H9 (cell line): ENCODE data around the gene RARB. TPM values are rescaled to one million over a fixed set of nuclear protein-coding genes. Genes with fewer than 3 reads are reported as not detected.

ENCODE experiments used
- DNase-seq: peaks from one replicate; pipeline ENCODE4 v3.0.0-alpha.2; 2017
- H2AFZ ChIP-seq: one replicate; pipeline ENCODE4 v1.6.1; 2013; ENCODE audit warnings: mild to moderate bottlenecking, low read length, control low read depth, moderate library complexity
- H2AK5ac ChIP-seq: 2 replicates; pipeline ENCODE4 v1.6.1; 2013; ENCODE audit warnings: low read length, control low read depth, mixed read lengths; ENCODE audit not compliant: insufficient read length
- H2BK120ac ChIP-seq: one replicate; pipeline ENCODE4 v1.6.1; 2013; ENCODE audit warnings: low read depth, mild to moderate bottlenecking, low read length, control low read depth, inconsistent platforms; ENCODE audit not compliant: poor library complexity, severe bottlenecking
- H2BK12ac ChIP-seq: 2 replicates; pipeline ENCODE4 v1.6.1; 2013; ENCODE audit warnings: low read length, control low read depth, mixed read lengths, low read depth; ENCODE audit not compliant: insufficient read length
- H2BK15ac ChIP-seq: 2 replicates; pipeline ENCODE4 v1.6.1; 2013; ENCODE audit warnings: low read depth, low read length, control low read depth
- H2BK20ac ChIP-seq: one replicate; pipeline ENCODE4 v1.6.1; 2013; ENCODE audit warnings: low read depth, mild to moderate bottlenecking, low read length, control low read depth, inconsistent platforms; ENCODE audit not compliant: poor library complexity, severe bottlenecking
- H2BK5ac ChIP-seq: 2 replicates; pipeline ENCODE4 v1.6.1; 2013; ENCODE audit warnings: low read length, control low read depth, mixed read lengths; ENCODE audit not compliant: insufficient read length
- H3K14ac ChIP-seq: 2 replicates; pipeline ENCODE4 v1.6.1; 2013; ENCODE audit warnings: low read length, control low read depth; ENCODE audit not compliant: insufficient read depth
- H3K18ac ChIP-seq: 2 replicates; pipeline ENCODE4 v1.6.1; 2013; ENCODE audit warnings: low read depth, mild to moderate bottlenecking, mixed read lengths, low read length, control low read depth; ENCODE audit not compliant: insufficient read length
- H3K23ac ChIP-seq: 2 replicates; pipeline ENCODE4 v1.6.1; 2013; ENCODE audit warnings: low read length, control low read depth, mixed read lengths, low read depth; ENCODE audit not compliant: insufficient read length
- H3K23me2 ChIP-seq: 2 replicates; pipeline ENCODE4 v1.6.1; 2013; ENCODE audit warnings: low read depth, mild to moderate bottlenecking, mixed read lengths, low read length, control low read depth; ENCODE audit not compliant: insufficient read length, poor library complexity, severe bottlenecking
- H3K27ac ChIP-seq: 2 replicates; pipeline ENCODE4 v1.5.1; 2013; ENCODE audit warnings: low read length, control low read depth, mixed read lengths, low read depth; ENCODE audit not compliant: insufficient read length
- H3K27me3 ChIP-seq: 2 replicates; pipeline ENCODE4 v1.6.1; 2013; ENCODE audit warnings: low read length, control low read depth, inconsistent platforms; ENCODE audit not compliant: insufficient read depth
- H3K4ac ChIP-seq: 2 replicates; pipeline ENCODE4 v1.6.1; 2013; ENCODE audit warnings: low read depth, mild to moderate bottlenecking, control low read depth, inconsistent platforms, low read length, moderate library complexity
- H3K4me1 ChIP-seq: 2 replicates; pipeline ENCODE4 v1.6.1; 2013; ENCODE audit warnings: low read length, control low read depth, inconsistent platforms; ENCODE audit not compliant: insufficient read depth
- H3K4me2 ChIP-seq: 2 replicates; pipeline ENCODE4 v1.6.1; 2013; ENCODE audit warnings: low read length, control low read depth, mixed read lengths; ENCODE audit not compliant: insufficient read length, insufficient read depth
- H3K56ac ChIP-seq: 2 replicates; pipeline ENCODE4 v1.6.1; 2013; ENCODE audit warnings: low read depth, mild to moderate bottlenecking, mixed read lengths, low read length, control low read depth; ENCODE audit not compliant: insufficient read length
- H3K79me1 ChIP-seq: 2 replicates; pipeline ENCODE4 v1.6.1; 2013; ENCODE audit warnings: low read depth, mild to moderate bottlenecking, moderate library complexity, low read length, control low read depth, inconsistent platforms; ENCODE audit not compliant: insufficient read depth, poor library complexity, severe bottlenecking
- H3K79me2 ChIP-seq: 2 replicates; pipeline ENCODE4 v1.6.1; 2013; ENCODE audit warnings: low read length, control low read depth, inconsistent platforms; ENCODE audit not compliant: insufficient read depth
- H3K9ac ChIP-seq: 2 replicates; pipeline ENCODE4 v1.6.1; 2013; ENCODE audit warnings: low read length, control low read depth, mixed read lengths; ENCODE audit not compliant: insufficient read length; ENCODE audit errors: extremely low read depth
- H3K9me3 ChIP-seq: one replicate; pipeline ENCODE4 v1.6.1; 2013; ENCODE audit warnings: low read depth, low read length, inconsistent platforms; ENCODE audit not compliant: control insufficient read depth
- H3T11ph ChIP-seq: one replicate; pipeline ENCODE4 v1.6.1; 2013; ENCODE audit warnings: mild to moderate bottlenecking, low read length, control low read depth, inconsistent platforms
- H4K20me1 ChIP-seq: one replicate; pipeline ENCODE4 v1.6.1; 2013; ENCODE audit not compliant: control insufficient read depth, insufficient read length, insufficient read depth
- H4K5ac ChIP-seq: 2 replicates; pipeline ENCODE4 v1.6.1; 2013; ENCODE audit warnings: low read depth, mild to moderate bottlenecking, mixed read lengths, low read length, control low read depth; ENCODE audit not compliant: insufficient read length
- H4K8ac ChIP-seq: replicated peaks from 2 replicates; pipeline ENCODE4 v1.6.1; 2013; ENCODE audit warnings: low read length, control low read depth, mixed read lengths, low read depth; ENCODE audit not compliant: insufficient read length
- H4K91ac ChIP-seq: 2 replicates; pipeline ENCODE4 v1.6.1; 2013; ENCODE audit warnings: low read depth, mild to moderate bottlenecking, moderate library complexity, mixed read lengths, low read length, control low read depth; ENCODE audit not compliant: insufficient read length
- H3K27ac Mint-ChIP-seq, 3 experiments: 2 replicates in 2 of 3; 3 replicates in 1 of 3; pipeline ENCODE4 v1.8.0; 2020 to 2021; ENCODE audit warnings: mixed read lengths in 3 of 3, mild to moderate bottlenecking in 1 of 3, moderate library complexity in 1 of 3
- H3K27me3 Mint-ChIP-seq: 2 replicates; pipeline ENCODE4 v1.8.0; 2021; ENCODE audit warnings: low read depth, mild to moderate bottlenecking, moderate library complexity, mixed read lengths
- H3K36me3 Mint-ChIP-seq, 3 experiments: 2 replicates in 2 of 3; 3 replicates in 1 of 3; pipeline ENCODE4 v1.8.0; 2020 to 2021; ENCODE audit warnings: low read depth in 3 of 3, mixed read lengths in 3 of 3; ENCODE audit not compliant: insufficient read depth in 1 of 3
- H3K4me1 Mint-ChIP-seq, 2 experiments: 2 replicates each; pipeline ENCODE4 v1.8.0; 2020; ENCODE audit warnings: mixed read lengths in 2 of 2
- H3K4me3 Mint-ChIP-seq, 2 experiments: 2 replicates in 1 of 2; 3 replicates in 1 of 2; pipeline ENCODE4 v1.8.0; 2020 to 2021; ENCODE audit warnings: mild to moderate bottlenecking in 2 of 2, mixed read lengths in 2 of 2, moderate library complexity in 1 of 2
- H3K9me3 Mint-ChIP-seq, 2 experiments: 2 replicates in 1 of 2; 3 replicates in 1 of 2; pipeline ENCODE4 v1.8.0; 2020; ENCODE audit warnings: mild to moderate bottlenecking in 2 of 2, mixed read lengths in 2 of 2, moderate library complexity in 1 of 2
- WGBS: extraction: QIAGEN DNeasy Blood & Tissue Kit; methylation state at CpG from one replicate; pipeline ENCODE4 v1.1.7; 2013; ENCODE audit warnings: missing lambda C conversion rate, low lambda C conversion rate, mixed read lengths; ENCODE audit not compliant: insufficient read length; ENCODE audit errors: extremely low coverage; 5-methylcytosine and 5-hydroxymethylcytosine counted together
- total RNA-seq: library from RNA; stranded (reverse); gene quantifications from 2 replicates; pipeline ENCODE4 v1.2.1, GENCODE V29; 2021
- TF ChIP-seq, protein P1 (sequence below): fragments of 200-600 bp; sonication (generic); conservative IDR thresholded peaks from 3 replicates; pipeline ENCODE4 v1.8.0; 2021; ENCODE audit warnings: antibody characterized with exemption, mild to moderate bottlenecking

The RARB gene
- total RNA-seq, 1 experiment from 2014 or later: 0.22 TPM

DNA sequence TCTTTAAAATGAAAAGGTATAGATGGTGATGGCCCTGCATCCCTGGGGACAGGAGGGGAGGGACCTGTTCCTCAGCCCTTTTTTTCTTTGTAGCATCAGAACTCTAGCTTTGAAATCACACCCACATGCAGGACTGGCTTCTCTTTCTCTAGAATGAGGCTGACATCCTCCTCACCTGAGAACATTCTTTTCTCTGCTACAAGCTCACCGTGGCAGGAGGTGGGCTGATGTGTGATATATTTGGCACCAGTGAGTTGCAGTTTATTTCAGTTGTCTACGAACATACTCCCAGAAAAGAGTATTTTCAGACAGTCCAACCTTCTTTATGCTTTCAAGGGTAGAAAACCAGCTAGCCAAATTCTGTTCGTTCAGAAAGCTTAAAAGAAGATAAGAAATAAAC is 43.6 kb upstream of the RARB start:
- TF ChIP-seq, protein P1, sequence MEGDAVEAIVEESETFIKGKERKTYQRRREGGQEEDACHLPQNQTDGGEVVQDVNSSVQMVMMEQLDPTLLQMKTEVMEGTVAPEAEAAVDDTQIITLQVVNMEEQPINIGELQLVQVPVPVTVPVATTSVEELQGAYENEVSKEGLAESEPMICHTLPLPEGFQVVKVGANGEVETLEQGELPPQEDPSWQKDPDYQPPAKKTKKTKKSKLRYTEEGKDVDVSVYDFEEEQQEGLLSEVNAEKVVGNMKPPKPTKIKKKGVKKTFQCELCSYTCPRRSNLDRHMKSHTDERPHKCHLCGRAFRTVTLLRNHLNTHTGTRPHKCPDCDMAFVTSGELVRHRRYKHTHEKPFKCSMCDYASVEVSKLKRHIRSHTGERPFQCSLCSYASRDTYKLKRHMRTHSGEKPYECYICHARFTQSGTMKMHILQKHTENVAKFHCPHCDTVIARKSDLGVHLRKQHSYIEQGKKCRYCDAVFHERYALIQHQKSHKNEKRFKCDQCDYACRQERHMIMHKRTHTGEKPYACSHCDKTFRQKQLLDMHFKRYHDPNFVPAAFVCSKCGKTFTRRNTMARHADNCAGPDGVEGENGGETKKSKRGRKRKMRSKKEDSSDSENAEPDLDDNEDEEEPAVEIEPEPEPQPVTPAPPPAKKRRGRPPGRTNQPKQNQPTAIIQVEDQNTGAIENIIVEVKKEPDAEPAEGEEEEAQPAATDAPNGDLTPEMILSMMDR: no peak
- H3K27me3 ChIP-seq: no peaks in the 10 kb centered on the region
- no peak overlapping the region for H2BK5ac ChIP-seq
- H4K20me1 ChIP-seq: no peaks in the 10 kb centered on the region
- H3K23me2 ChIP-seq: no peaks in the 10 kb centered on the region
- no peak overlapping the region for H2AFZ ChIP-seq
- no peak overlapping the region for H3K18ac ChIP-seq
- no peak overlapping the region for H2BK12ac ChIP-seq
- no peak overlapping the region for H4K5ac ChIP-seq
- no peak overlapping the region for H3K56ac ChIP-seq
- H3K4me1 ChIP-seq: no peaks in the 10 kb centered on the region; the same call in 1 of the 2 replicates
- Mint-ChIP-seq H3K9me3 (no peaks in the 10 kb centered on the region; a peak in 1 of 5 replicates), H3K4me3 (no peak overlapping the region), H3K27ac (no peak overlapping the region), H3K36me3 (no peaks in the 10 kb centered on the region), H3K27me3 (no peaks in the 10 kb centered on the region), H3K4me1 (peaks cover 0 to 8% of the 10 kb centered on the region in 2 experiments; a peak in 1 of 4 replicates)
- no peak overlapping the region for H4K8ac ChIP-seq
- no peak overlapping the region for H2BK20ac ChIP-seq
- H3K14ac ChIP-seq: no peak overlapping the region
- H3K79me2 ChIP-seq: no peaks in the 10 kb centered on the region
- no peak overlapping the region for H2BK120ac ChIP-seq
- no peak overlapping the region for H2BK15ac ChIP-seq
- H3T11ph ChIP-seq: no peak overlapping the region
- no peak for DNase-seq
- no peak overlapping the region for H3K27ac ChIP-seq
- H2AK5ac ChIP-seq: no peak overlapping the region
- no peak overlapping the region for H4K91ac ChIP-seq
- no peak overlapping the region for H3K9ac ChIP-seq
- H3K9me3 ChIP-seq: no peaks in the 10 kb centered on the region
- WGBS: no CpG with 5 or more reads among the region's 3 CpGs
- H3K79me1 ChIP-seq: no peaks in the 10 kb centered on the region
- H3K4ac ChIP-seq: no peak overlapping the region
- H3K23ac ChIP-seq: no peak overlapping the region
- H3K4me2 ChIP-seq: no peak overlapping the region
